Measurements from ENCODE around the gene TMOD1. TPM values are rescaled to one million over a fixed set of nuclear protein-coding genes. Genes with fewer than 3 reads are reported as not detected.
"Not testable (repeated sequence)": the region's sequence is repeated elsewhere in the genome, so short reads cannot be mapped to it uniquely, and the experiment has no call there.

The TMOD1 gene
- polyA plus RNA-seq, 3 donors: 1.4 to 1.9 (median 1.6) TPM

GRCh38 chr9:97497558-97498375 lies 3.7 kb upstream of the TMOD1 start:
- DNase-seq: not testable (repeated sequence)

GRCh38 chr9:97498846-97499245 lies 2.6 kb upstream of the TMOD1 start:
- DNase-seq: not testable (repeated sequence)

GRCh38 chr9:97500263-97500662 lies 1.2 kb upstream of the TMOD1 start:
- no peak for DNase-seq

DNA sequence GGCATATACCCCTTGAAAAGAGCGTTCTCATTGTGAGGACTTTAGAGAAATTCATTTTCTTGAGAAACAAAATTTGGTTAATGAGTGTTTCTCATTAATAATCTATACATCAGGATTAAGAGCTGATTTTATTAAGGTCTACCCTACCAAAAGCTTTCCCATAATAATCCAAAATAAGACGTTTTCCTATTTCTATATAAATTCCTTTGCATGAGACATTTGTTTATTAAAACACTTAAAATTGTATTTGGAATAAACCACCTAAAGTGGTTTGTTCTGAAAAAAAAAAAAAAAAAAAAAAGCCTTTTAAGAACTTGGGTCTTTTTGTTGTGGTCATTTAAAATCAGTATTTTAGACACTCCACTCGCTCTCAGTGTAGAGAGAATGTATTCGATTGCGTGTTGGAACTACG lies 695 bp upstream of the TMOD1 start:
- DNase-seq: no peak

DNA sequence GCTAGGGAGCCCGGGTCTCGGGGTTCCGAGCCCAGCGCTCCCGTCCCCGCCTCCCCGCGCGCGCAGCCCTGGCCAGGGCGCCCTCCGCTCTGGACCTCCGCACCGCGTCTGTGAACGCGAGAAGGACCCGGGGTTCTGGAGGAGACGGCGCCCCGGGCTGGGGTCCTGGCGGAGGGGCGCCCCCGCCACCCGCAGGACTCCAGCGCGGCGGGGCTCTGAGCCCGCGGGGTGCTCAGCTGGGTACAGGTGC lies 431 bp downstream of the TMOD1 start:
- no peak for DNase-seq

DNA sequence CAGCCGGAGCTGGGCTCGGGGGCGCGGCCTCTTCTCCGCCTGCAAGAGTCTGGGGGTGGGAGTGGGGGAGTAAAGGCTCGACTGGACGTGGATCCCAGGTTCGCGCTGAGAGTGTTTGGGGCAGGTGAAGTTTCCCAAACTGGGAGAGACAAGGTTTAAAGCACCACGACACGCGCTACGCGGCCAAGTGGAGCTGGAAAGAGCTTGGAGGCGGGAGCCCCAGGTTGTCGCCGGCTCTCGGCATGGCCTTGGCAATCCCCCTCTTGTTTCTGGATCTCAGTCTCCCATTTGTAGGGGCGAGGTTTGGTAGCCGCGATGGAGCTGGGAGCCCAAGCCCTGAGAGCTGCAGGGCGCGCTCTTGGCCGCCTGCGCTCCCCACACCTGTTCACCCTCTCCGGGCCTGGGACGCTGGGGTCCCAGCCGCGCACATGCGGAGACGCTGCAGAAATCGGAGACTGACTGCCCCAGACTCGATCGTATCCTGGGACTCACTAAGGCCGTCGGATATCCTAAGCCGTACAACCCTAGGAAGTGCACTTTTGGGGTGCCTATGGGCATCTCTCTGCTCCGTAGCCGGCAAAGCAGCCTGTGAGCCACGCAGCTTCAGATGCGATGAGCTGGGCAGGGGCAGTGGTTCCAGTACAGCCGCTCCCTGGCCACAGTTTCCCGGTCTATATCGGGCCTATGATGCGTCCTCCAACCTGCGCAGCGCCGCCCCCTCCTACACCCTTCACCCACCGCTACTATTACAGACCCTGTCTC lies 937 bp downstream of the TMOD1 start:
- DNase-seq: no peak

DNA sequence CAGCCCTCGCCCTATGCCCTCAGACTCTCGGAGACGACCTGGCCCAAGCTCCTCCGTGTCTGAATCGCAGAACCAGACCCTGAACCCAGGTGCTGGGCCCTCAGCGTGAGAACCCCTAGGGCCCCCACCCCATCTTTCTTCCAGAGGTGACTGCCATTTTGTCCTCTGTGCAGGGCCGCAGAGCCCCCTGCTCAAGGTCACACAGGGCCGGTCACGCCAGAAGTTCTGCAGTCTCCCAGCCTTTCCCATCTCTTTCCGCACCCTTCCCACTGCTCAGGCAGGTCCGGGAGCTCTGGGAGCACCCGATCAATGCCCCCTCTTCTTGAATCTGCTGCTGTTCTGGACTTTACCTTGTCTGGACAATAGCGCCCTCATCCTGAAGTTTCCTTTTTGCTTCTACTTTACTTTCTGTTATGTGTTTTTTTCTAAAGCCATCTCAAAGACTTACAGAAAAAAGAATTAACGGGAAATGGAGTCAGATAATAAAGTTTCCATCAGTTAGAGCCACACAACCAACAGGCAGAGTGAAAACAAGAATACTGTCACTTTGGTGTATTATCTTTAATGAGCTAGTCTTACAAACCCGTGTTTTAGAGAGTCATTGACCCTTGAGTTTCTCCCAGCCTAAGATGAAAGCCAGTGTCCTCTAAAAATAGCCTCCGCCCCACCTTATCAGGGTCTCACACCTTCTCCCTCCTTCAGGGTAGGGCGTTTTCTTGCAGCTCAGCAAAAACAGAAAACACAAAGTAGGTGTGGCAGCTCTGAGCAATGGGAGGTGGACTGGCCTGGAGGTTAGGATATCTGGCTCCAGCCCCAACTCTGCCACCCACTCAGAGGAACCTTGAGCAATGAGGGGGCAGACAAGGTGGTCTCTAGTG lies 1.8 kb downstream of the TMOD1 start:
- no peak for DNase-seq

DNA sequence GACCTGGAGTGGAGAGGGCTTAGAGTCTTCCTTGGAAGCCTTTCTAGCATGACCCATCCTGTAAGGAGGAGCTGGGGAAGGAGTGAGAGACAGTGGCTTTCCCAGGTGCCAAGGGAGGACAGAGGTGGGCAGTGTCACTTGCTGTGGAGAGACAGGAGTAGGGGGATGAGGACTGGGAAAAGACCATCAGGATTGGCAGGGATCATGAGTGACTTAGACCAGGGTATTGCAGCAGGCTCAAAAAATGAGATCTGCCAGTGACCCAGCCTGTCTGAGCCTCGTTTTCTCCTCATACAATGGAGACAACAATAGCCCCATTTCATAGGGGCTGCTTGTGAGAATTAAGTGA lies 2.4 kb downstream of the TMOD1 start:
- DNase-seq: no peak

DNA sequence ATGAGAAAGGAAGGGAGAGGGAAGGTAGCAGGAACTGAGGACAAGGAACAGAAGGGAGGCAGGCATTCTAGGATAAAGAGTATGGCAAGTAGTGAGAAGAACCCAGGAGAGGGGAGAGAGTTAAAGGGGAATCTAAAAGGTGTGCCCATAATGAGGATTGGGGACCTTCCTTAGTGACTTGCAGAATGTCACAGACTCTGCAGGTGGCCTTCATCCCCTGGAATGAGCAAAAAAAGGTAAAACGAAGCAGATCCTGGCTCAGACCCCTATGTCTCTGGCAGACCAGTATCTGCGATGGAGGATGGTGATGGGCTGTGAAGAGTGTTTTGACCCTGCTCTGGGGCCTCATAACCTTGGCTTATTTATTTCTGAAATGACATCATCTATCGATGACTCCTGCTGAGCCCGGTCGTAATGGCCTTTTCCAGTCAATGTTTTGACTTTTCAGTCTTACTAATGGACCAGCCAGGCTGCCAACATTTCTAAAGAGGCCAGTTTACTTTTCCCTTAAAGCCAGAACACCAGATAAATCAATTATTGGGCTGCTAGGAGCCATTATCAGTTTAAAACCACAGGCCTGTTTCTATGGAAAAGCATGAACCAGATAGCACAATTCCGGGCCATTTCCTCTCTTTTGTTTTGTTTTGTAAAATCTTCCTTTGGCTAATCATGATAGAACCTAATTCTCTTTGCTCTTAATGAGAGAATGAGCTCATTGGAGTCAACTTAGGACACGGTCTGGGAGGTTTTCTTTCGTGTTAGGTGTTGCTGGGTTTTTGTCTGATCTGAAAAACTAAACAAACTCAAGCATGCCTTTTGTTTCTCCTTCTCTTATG lies 3.1 kb downstream of the TMOD1 start:
- no peak for DNase-seq

DNA sequence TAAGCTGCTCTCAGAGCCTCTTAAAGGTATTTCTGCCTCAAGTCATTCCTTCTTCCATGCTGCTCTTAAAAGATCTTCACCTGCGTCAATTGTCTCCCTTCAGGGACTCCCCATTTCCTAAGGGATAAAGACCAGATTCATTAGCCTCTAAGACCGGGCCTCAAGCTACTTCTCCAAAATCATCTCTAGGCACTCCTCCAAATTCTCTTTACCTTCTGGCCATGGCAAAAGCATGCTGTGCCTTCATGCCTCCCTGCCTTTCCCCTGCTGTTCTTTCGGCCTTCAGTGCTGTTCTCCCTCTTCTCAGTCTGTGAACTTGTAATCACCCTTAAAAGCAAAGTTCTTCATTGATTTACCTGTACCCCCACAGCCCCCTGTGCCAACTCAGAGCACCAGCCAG lies 4.4 kb downstream of the TMOD1 start:
- no peak for DNase-seq

- no peak for DNase-seq
Measured at GRCh38 chr9:97506306-97506705, 4.8 kb downstream of the TMOD1 start.

GRCh38 chr9:97506787-97507186 lies 5.3 kb downstream of the TMOD1 start:
- no peak for DNase-seq

- DNase-seq: no peak
Measured at GRCh38 chr9:97507428-97507984, 6.0 kb downstream of the TMOD1 start.

DNA sequence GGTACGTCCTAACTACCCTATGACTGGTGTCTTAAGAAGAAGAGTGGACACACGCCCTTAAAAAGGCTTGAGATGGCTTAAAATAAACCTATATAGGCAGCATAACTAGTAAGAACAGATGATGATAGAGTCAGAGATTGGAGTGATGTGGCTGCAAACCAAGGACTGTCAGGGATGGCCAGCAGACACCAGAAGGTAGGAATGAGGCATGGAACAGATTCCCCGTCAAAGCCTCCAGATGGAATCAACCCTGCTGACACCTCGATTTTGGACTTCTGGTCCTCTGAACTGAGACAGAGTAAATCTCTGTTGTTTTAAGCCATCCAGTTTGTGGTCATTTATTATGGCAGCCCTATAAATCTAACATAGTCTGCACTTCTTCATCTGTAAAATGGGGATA lies 7.4 kb downstream of the TMOD1 start:
- DNase-seq: no peak

DNA sequence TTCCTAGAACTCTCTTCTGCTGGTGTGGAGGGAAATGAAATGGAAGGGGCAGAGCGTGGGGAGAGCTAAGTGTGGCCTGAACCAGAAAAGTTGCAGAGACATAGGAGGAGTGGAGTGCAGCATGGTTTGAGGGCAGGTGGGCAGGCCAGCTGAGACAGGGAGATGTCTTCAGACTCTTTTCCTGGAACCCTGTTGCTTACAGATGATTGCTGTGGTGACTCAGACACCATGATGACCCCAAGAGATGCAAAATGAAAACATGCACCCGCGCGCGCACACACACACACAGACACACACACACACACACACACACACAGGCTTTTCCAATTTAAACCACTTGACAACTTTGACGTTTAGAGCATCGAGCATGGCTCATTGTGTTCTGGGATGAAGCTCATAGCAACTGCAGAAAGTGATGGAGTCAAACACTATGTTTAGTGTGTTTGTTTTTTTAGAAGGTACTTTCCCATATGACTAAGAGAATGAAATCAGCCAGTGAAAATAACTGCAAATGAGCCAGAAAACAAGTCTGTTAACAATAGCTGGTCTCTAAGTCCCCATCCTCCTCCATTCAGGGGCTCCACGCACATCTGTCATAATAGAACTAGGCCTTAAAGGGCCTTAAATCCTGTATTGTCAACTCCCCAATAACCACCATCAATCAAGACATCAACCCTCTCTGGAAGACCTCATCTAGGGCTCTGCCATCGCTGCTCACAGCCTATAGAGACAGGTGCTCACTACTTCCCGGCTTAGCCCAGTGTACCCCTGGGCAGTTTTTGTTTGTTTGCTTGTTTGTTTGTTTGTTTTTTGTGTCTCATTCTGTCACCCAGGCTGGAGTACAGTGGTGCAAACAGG lies 9.6 kb downstream of the TMOD1 start:
- DNase-seq: no peak

DNA sequence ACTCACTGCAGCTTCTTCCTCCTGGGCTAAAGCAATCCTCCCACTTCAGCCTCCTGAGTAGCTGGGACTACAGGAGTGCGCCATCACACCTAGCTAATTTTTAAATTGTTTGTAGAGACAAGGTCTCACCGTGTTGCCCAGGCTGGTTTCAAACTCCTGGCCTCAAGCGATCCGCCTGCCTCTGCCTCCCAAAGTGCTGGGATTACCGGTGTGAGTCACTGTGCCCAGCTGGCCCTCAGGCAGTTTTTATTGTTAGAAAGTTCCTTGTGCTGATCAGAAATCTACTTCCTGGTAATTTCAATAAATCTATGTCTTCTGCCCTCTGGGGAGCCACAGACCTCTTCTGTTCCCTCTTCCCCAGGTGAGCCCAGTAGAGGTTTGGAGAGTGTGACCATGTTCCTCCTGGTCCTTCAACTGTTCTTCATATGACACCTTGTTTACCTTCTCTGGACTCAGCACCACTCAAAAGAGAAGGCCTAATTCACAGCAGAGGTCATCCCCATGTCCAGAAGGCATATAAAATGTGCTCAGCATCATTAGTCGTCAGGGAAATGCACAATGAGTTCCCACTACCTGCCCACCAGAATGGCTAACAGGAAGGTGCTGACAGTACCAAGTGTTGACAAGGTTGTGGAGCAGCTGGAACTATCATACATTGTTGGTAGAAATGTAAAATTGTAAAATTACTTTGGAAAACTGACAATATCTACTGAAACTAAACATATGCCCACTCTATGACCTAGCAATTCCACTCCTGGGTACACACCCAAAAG lies 10.4 kb downstream of the TMOD1 start:
- DNase-seq: no peak

DNA sequence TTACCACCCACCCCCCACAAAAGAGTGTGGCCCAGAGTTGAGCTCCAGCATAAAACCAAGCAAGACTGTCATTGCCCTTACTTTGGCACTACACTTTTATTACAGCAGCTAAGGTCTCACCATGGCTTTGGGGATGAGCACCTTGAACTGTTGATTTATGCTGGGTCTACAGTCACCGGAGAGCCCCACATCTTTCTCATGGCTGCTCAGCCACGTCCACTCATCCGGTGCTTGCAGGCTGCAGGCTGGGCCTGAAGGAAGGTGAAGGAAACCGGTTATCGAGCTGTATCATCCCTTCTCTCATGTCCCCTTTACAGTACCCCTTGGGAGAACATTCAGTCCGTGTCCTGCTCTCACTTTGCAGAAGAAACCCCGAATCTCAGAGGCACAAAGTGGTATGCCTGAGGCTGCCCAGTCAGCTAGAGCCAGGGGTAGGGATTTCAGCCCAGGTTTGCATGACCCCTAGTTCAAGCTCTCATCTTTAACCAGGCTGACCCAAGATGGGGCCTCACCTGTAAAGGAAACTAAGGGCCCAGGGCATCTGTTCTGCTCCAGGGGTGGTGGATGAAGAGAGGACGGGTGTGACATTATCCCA lies 11.6 kb downstream of the TMOD1 start:
- DNase-seq: no peak

GRCh38 chr9:97514531-97514930 lies 13.1 kb downstream of the TMOD1 start:
- DNase-seq: no peak

DNA sequence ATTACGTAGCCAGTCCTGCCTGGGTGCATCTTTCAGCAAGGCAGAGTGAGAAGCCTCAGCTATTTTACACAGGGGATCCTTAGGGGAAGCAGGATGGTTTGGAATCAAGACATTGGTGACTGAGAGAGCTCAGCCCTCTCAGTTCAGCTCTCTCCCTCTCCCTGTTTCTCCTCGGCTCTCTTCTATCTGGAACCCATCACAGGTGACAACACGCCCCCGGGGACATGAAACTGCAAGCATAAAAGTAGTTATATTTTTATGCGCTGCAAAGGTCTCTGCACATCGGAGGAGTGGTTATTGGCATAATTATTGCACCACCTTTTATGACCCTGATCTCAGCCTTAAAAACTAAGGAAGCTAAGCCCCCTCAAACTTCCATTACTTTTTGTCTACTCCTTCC lies 14.2 kb downstream of the TMOD1 start:
- DNase-seq: no peak
